ENCODE results near the gene RNASEH1. TPM values are rescaled to one million over a fixed set of nuclear protein-coding genes. Genes with fewer than 3 reads are reported as not detected.

RNASEH1 gene
- total and polyA plus RNA-seq, 2 of the 13 experiments (the other 11 are each of a cell fraction or from before 2014, with no cell fraction given): 14.5 to 57.4 TPM

DNA sequence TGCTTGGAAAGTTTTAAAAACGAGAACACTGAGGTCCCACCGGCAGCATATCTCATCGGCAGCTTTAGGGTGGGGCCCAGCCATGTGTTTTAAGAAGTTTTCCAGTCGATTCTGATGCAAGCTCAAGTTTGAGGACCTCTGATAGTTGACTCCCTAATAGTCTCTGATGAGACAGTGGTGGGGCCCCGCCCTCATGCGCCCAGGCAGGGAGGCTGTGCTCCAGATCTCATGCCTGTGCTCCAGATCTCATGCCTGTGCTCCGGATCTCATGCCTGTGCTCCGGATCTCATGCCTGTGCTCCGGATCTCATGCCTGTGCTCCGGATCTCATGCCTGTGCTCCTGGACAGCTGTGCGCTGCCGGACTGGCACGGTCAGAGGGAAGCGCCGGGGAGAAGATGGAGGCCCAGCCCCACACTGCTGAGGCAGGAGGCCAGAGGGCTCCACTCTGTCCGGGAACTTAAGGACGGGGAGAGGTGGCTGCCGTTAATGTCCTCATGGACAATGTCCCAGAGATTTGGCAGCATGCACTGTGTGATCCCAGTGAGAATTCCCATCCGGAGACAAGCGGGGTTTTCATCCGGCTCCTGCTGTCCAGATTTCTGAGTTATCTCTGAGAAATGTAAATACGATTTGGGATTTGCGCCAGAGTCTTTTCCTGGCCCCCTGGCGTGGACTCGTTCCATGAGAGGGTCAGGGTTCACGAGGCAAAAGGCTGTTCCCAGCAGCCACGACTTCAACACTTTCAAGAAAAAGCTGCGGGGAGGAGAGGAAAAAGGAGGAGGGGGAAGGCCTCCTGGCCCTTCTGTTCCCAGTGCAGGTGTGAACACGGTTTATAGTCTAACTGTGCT lies 27.4 kb upstream of the RNASEH1 start (continued):
- TF ChIP-seq, protein P1, sequence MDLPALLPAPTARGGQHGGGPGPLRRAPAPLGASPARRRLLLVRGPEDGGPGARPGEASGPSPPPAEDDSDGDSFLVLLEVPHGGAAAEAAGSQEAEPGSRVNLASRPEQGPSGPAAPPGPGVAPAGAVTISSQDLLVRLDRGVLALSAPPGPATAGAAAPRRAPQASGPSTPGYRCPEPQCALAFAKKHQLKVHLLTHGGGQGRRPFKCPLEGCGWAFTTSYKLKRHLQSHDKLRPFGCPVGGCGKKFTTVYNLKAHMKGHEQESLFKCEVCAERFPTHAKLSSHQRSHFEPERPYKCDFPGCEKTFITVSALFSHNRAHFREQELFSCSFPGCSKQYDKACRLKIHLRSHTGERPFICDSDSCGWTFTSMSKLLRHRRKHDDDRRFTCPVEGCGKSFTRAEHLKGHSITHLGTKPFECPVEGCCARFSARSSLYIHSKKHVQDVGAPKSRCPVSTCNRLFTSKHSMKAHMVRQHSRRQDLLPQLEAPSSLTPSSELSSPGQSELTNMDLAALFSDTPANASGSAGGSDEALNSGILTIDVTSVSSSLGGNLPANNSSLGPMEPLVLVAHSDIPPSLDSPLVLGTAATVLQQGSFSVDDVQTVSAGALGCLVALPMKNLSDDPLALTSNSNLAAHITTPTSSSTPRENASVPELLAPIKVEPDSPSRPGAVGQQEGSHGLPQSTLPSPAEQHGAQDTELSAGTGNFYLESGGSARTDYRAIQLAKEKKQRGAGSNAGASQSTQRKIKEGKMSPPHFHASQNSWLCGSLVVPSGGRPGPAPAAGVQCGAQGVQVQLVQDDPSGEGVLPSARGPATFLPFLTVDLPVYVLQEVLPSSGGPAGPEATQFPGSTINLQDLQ (CRISPR knock-in tag; IDR thresholded peaks at IDR 0.05): no peak
- TF ChIP-seq ARNT2 (CRISPR knock-in tag; IDR thresholded peaks at IDR 0.05; ENCODE audit: low read depth) (no peak; the same call in 1 of the 2 replicates), MAF1 (CRISPR knock-in tag; IDR thresholded peaks at IDR 0.05; ENCODE audit: borderline replicate concordance) (no peak), MXI1 (IDR thresholded peaks at IDR 0.05; ENCODE audit: borderline replicate concordance, low read depth, low read length) (no peak; the same call in 2 of the 3 replicates), BCL6 (CRISPR knock-in tag; IDR thresholded peaks at IDR 0.05) (peak; percentile 93), ZNF33B (CRISPR knock-in tag; IDR thresholded peaks at IDR 0.05) (no peak), SIN3A (IDR thresholded peaks at IDR 0.05; ENCODE audit: borderline replicate concordance, low read depth, low read length) (no peak; the same call in 1 of the 2 replicates), MAFF (IDR thresholded peaks at IDR 0.05; ENCODE audit: low read depth, low read length) (no peak), ZNF263 (CRISPR knock-in tag; IDR thresholded peaks at IDR 0.05) (peak; percentile 99), ZNF75D (CRISPR knock-in tag; IDR thresholded peaks at IDR 0.05; ENCODE audit: borderline replicate concordance) (no peak), MAZ (IDR thresholded peaks at IDR 0.05; ENCODE audit: borderline replicate concordance, low read depth, low read length) (0 out of 2 replicates have a peak, but pooled peaks have one; percentile 43), MAZ (CRISPR knock-in tag; IDR thresholded peaks at IDR 0.05; ENCODE audit: low read depth) (peak; percentile 68; the same call in 1 of the 2 replicates), NFYB (CRISPR knock-in tag; IDR thresholded peaks at IDR 0.05) (no peak; the same call in 1 of the 2 replicates), NFATC3 (CRISPR knock-in tag; IDR thresholded peaks at IDR 0.05) (no peak), FIP1L1 (IDR thresholded peaks at IDR 0.05; ENCODE audit: borderline replicate concordance, insufficient read depth, low read depth, low read length) (no peak), FOXM1 (CRISPR knock-in tag; IDR thresholded peaks at IDR 0.05) (no peak)
- TF ChIP-seq, protein P2, sequence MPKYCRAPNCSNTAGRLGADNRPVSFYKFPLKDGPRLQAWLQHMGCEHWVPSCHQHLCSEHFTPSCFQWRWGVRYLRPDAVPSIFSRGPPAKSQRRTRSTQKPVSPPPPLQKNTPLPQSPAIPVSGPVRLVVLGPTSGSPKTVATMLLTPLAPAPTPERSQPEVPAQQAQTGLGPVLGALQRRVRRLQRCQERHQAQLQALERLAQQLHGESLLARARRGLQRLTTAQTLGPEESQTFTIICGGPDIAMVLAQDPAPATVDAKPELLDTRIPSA (CRISPR knock-in tag; IDR thresholded peaks at IDR 0.05; ENCODE audit: borderline replicate concordance): no peak
- TF ChIP-seq, protein P3, sequence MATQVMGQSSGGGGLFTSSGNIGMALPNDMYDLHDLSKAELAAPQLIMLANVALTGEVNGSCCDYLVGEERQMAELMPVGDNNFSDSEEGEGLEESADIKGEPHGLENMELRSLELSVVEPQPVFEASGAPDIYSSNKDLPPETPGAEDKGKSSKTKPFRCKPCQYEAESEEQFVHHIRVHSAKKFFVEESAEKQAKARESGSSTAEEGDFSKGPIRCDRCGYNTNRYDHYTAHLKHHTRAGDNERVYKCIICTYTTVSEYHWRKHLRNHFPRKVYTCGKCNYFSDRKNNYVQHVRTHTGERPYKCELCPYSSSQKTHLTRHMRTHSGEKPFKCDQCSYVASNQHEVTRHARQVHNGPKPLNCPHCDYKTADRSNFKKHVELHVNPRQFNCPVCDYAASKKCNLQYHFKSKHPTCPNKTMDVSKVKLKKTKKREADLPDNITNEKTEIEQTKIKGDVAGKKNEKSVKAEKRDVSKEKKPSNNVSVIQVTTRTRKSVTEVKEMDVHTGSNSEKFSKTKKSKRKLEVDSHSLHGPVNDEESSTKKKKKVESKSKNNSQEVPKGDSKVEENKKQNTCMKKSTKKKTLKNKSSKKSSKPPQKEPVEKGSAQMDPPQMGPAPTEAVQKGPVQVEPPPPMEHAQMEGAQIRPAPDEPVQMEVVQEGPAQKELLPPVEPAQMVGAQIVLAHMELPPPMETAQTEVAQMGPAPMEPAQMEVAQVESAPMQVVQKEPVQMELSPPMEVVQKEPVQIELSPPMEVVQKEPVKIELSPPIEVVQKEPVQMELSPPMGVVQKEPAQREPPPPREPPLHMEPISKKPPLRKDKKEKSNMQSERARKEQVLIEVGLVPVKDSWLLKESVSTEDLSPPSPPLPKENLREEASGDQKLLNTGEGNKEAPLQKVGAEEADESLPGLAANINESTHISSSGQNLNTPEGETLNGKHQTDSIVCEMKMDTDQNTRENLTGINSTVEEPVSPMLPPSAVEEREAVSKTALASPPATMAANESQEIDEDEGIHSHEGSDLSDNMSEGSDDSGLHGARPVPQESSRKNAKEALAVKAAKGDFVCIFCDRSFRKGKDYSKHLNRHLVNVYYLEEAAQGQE (IDR thresholded peaks at IDR 0.05; ENCODE audit: borderline replicate concordance in 1 of 2, low read depth in 1 of 2, low read length in 2 of 2): peak in 1 of 2 experiments; percentile 35; a peak in 1 of 4 replicates
- TF ChIP-seq, protein P4, sequence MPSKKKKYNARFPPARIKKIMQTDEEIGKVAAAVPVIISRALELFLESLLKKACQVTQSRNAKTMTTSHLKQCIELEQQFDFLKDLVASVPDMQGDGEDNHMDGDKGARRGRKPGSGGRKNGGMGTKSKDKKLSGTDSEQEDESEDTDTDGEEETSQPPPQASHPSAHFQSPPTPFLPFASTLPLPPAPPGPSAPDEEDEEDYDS (CRISPR knock-in tag; IDR thresholded peaks at IDR 0.05): no peak
- TF ChIP-seq, protein P5, sequence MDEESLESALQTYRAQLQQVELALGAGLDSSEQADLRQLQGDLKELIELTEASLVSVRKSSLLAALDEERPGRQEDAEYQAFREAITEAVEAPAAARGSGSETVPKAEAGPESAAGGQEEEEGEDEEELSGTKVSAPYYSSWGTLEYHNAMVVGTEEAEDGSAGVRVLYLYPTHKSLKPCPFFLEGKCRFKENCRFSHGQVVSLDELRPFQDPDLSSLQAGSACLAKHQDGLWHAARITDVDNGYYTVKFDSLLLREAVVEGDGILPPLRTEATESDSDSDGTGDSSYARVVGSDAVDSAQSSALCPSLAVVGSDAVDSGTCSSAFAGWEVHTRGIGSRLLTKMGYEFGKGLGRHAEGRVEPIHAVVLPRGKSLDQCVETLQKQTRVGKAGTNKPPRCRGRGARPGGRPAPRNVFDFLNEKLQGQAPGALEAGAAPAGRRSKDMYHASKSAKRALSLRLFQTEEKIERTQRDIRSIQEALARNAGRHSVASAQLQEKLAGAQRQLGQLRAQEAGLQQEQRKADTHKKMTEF (CRISPR knock-in tag; IDR thresholded peaks at IDR 0.05): peak; percentile 79

Data from HepG2 (cell line).